GM21367 (cell line): ENCODE measurements around the gene GAK.
"Not testable (repeated sequence)": the region's sequence is repeated elsewhere in the genome, so short reads cannot be mapped to it uniquely, and the experiment has no call there.

Experiments used
- ATAC-seq: cut with Tn5 transposase; IDR thresholded peaks from one replicate; pipeline ENCODE4 v1.9.1; 2021; ENCODE audit not compliant: unreplicated experiment

GAK gene

DNA sequence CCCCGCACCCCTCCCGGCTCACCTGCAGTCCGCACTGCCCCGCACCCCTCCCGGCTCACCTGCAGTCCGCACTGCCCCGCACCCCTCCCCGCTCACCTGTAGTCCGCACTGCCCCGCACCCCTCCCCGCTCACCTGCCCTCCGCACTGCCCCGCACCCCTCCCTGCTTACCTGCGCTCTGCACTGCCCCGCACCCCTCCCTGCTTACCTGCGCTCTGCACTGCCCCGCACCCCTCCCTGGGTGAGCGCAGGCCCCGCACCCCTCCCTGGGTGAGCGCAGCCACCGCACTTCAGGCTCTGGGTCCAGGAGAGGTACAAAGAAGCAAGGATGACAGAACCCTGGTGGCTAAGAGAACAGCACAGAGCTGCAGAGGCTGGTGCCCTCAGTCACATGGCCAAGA lies 4.5 kb downstream of the GAK start:
- ATAC-seq: not testable (repeated sequence)

DNA sequence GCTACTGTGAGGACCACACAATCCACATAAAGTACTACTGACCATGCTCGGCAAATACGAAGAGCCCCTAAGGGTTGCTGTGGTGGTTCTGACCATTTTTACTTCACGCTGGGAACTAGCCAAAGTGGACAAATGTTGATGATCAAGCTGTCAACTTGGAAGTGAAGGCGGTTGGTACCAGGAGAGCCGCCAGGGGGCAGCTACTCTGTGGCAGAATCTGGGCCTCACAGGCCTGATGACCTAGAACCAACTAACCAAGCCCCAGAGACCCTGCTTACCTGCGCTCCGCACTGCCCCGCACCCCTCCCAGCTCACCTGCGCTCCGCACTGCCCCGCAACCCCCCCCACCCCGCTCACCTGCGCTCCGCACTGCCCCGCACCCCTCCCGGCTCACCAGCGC lies 5.6 kb downstream of the GAK start:
- no peak for ATAC-seq

DNA sequence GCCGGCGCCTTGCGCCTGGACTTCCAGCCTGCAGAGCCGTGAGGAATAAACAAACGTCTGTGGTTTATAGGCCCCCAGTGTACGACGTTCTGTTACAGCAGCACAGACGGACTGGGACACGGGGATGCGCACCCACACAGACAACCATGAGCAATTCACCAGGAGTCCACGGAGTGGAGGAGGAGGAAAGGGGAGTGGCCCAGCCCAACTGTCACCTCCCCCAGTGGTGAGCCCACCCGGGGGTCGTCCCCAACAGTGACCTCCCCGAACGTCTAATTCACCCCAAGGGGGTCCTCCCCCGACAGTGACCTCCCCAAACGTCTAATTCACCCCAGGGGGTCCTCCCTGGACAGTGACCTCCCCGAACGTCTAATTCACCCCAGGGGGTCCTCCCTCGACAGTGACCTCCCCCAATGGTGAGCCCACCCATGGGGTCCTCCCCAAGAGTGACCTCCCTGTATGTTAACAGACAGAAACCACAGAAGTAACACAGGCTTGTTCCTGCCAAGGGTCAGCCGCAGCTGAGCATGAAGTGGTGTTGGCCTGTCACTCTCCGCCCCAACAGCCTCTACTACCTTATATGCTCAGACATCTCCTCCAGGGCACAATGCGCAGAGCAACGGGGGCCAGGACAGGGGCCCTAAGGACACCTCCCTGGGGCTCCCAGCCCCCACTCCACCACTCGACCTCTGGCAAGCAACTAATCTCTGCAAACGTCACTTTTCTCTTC lies 6.2 kb downstream of the GAK start:
- no peak for ATAC-seq

DNA sequence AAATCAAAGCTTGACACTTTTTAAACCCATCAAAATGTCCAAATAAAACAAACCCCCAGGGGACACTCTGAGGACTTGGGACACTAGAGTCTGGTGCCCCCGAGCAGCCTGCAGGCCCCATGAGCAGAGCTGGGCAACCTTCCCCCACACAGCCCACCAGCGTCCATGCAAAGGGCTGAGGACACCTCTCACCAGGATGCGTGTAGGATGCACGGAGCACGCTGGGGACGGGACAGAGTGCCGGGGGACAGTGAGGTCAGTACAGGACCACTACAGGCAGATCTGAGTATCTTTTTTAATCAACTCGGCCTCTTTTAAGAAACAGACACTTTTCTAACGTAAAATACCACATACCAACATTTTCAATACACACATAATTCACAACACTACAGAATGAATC lies 6.9 kb downstream of the GAK start:
- no peak for ATAC-seq

DNA sequence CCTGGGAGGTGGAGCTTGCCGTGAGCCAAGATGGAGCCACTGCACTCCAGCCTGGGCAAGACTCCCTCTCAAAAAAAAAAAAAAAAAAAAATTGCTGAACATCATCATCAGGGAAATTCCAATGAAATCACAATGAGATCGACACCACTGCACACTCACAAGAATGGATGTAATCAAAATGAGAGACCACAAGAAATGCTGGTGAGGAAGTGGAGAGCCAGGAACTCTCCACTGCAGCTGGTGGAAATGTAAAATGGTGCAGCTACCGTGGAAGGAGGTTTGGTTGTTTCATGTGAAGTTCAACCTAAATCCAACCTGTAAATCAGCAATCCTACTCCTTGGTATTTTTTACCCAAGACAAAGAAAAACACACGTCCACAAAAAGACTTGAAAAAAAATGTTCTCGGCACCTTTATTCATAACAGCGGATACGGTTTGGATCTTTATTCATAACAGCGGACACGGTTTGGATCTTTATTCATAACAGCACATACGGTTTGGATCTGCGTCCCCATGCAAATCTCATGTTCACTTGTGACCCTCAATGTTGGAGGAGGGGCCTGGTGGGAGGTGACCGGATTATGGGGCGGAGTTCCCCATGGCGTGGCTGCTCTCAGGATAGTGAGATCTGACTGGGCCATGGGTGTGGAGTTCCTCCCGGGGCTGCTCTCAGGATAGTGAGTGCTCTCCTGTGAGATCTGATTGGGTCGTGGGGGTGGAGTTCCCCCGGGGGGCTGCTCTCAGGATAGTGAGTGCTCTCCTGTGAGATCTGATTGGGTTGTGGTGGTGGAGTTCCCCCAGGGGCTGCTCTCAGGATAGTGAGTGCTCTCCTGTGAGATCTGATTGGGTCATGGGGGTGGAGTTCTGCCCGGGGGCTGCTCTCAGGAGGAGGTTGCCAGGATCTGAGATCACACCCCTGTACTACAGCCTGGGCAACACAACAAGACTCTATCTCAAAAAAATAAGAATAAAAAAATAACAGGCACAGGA lies 7.7 kb downstream of the GAK start:
- no peak for ATAC-seq

DNA sequence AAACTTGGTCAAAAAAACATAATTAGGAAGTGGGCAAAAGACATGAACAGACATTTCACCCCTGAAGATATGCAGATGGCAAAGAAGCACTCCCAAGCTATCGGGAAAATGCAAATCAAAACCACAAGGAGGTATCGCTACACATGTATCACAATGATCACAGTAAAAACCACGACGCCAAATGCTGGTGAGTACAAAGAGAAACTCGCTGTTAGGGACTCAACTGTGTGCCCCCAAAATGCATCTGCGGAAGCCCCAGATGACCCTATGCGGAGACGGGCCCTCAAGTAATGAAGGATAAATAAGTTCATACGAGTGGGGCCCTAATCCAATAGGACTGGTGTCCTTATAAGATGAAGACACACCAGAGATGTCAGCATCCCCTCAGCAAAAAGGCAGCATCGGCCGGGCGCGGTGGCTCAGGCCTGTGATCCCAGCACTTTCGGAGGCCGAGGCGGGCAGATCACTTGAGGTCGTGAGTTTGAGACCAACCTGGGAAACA lies 10.2 kb downstream of the GAK start:
- ATAC-seq: no peak

DNA sequence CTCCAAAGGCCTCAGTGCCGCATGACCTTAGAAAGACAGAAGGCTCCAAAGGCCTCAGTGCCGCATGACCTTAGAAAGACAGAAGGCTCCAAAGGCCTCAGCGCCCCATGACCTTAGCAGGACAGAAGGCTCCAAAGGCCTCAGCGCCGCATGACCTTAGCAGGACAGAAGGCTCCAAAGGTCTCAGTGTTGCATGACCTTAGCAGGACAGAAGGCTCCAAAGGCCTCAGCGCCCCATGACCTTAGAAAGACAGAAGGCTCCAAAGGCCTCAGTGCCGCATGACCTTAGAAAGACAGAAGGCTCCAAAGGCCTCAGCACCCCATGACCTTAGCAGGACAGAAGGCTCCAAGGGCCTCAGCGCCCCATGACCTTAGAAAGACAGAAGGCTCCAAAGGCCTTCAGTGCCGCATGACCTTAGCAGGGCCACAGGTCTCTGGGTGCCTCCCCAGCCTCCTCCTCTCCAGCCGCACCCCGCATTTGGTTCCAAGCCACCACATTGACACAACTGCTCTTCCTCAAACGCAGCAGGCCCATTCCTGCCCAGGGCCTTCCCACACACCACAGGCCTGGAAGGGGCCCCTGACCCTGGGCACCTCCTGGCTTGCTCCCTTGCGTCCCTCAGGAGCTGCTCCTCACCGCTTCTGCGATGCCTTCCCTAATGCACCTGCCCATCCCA lies 13.0 kb downstream of the GAK start:
- not testable (repeated sequence) for ATAC-seq

DNA sequence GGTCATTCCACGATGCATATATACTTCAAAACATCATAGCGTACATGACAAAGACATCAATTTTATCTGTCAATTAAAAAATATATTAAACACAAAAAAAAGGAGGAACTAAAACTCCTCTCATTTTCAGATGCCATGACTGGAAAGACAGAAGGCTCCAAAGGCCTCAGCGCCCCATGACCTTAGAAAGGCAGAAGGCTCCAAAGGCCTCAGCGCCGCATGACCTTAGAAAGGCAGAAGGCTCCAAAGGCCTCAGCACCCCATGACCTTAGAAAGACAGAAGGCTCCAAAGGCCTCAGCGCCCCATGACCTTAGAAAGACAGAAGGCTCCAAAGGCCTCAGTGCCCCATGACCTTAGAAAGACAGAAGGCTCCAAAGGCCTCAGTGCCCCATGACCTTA lies 13.5 kb downstream of the GAK start:
- not testable (repeated sequence) for ATAC-seq

DNA sequence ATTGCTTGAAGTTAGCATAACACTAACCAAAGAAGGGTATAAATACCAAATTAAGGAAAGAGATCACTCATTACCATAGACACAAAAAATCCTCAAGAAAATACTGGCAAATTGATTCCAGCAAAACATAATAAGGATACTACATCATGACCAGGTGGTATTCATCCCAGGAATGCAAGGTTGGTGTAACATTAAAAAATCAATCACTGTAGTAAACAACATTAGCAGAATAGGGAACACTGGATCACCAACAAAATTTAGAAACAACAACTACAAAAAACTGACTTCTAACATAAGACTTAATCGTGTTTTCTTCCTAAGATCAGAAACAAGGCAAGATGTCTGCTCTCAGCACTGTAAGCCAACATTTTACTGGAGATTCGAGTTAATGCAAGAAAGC lies 14.1 kb downstream of the GAK start:
- ATAC-seq: no peak

DNA sequence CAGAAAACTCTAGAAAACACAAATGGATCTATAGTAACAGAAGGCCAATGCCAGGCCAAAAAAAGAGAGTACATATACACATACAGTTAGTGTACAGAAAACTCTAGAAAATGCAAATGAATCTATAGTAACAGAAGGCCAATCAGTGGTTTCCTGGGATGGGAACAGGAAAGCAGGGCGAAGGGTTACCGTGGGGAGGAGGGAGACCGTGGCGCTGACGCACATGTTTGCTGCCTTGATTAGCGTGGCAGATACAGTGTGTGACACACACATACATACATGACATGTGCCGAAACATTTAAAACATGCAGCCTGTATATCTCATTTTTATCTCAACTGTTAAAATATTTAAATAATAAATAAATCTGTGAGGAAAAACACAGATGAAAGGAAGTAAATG lies 14.7 kb downstream of the GAK start:
- ATAC-seq: no peak

DNA sequence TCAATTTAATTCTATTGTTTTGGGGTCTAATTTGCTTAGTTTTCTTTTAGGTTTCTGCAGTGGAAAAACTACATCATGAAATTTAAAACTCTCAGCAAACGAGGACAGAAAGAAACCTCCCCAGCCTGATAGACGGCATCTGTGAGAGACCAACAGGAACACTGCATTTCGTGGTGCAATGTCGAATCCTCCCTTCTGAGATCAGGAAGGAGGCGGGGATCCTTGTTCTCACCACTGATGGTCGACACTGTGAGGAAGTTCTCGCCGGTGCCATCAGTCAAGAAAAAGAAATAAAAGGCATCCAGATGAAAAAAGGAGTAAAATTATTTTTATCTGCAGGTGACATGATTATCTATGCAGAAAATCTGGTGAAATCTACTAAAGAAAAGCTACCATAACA lies 16.5 kb downstream of the GAK start:
- no peak for ATAC-seq

DNA sequence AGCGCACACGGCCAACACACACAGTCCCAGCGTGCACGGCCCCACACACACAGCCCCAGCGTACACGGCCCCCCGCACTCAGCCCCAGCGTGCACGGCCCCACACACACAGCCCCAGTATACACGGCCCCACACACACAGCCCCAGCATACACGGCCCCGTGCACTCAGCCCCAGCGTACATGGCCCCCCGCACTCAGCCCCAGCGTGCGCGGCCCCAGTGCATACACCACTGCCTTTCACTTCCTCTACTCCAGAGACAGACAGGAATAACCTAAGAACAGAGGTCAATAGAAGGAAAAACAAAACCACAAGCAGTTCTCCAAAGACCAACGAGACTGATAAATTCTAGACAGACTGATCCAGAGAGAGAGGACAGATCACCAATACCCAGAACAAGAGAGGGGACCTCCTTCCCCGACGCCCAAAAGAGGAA lies 17.1 kb downstream of the GAK start:
- ATAC-seq: no peak

DNA sequence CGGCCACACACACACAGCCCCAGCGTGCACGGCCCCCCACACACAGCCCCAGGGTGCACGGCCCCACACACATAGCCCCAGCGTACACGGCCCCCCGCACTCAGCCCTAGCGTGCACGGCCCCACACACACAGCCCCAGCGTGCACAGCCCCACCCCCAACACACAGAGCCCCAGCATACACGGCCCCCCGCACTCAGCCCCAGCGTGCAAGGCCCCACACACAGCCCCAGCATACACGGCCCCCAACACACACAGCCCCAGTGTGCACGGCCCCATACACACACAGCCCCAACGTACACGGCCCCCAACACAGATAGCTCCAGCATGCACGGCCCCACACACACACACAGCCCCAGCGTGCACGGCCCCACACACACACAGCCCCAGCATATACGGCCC lies 17.6 kb downstream of the GAK start:
- no peak for ATAC-seq

DNA sequence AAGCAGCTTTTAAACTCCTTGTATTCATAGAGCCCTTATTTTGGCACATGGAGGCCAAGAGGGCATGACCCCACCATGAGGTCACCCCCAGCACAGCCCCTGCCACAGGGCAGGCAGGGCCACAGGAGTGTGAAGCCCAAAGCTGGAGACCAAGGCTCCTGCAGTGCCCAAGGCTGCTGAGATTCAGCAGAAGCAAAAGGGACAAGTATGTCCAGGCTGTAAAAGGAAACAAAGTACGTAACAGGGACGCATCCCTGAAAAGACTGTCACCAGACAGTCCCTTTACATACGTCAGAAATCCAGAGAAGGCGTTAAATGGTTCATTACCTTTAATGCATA lies 18.9 kb downstream of the GAK start:
- ATAC-seq: no peak

DNA sequence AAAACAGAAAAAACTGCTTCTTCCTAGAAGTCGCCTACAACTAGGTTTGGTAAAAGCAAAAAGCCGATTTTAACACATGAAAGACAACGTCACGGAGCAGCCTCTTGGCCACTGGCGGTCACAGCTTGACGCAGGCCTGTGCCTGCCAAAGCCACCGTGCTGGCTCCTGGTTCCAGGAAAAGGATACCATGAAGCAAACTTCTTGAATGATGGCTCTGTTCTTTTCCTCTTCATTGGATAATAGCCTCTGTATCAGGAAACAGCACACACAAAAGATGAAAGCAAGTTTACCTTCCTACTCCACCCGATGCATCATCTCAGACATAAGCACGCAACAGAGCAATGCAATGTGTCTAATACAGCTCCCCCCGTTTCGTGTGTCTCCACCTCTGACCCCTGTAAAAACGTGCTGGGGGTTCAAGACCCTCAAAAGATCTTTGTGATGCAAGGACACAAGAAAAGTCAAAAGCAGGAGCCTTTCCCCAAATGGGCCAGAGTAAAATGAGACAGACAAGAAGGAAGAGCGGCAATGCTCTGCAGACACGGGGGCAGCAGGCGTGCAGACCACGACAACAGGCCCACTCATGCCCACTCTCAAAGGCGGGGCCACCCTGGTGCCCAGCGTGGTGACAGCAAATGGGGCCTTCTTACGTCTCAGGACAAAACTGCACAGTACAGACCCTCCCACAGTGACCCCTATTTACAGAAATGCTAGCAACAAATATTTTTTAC lies 19.4 kb downstream of the GAK start:
- no peak for ATAC-seq

DNA sequence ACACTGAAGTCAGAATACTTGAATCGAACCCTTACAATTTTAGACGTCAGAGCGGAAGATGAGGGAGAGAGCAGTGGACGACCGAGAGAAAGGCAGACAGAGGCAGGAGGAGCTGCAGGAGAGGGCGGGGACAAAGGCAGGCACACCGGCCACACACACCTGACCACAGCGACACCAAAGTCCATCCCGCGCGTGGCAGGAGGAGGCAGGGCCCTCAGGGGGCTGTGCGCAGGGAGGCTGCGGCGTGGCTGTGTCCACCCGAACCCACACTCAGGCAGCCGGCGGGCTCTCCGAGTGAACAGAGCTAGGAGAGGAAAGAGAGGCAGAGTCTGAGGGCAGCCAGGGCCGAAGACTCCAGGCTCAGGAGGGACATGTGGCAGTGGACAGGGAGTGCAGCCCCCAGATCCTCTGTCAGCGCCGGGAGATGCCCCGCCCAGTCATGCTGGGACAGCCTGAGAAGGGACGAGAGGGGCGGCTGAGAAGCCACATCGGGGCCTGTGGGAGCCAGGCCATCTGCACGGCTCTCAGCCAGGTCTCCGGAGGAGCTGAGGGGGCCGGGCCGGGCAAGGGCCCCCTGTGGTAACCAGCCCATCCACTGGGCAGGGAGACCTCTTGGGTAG lies 20.1 kb downstream of the GAK start:
- ATAC-seq: no peak

DNA sequence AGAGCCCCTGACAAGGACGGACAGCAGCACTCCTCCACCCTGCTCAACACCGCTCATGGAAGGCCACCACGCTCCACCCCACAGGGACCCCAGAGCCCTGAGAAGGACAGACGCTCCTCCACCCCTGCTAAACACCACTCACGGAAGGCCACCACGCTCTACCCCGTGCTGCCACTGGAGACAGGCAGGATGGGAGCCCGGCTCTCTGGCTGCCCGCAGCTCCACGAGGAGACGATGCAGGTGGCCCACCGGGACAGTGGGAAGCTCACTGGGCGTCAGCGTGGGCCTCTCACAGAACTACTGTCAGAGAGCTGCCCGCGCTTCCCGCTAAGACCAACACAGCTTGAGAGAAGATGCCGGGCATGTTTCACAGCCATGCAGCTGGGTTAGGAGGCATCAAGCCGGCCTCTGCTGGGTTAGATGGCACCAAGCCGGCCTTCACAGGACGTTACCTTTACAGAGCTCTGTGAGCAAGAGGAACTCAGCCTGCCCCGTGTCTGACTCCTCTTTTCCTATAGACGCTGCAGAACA lies 20.8 kb downstream of the GAK start:
- ATAC-seq: no peak

DNA sequence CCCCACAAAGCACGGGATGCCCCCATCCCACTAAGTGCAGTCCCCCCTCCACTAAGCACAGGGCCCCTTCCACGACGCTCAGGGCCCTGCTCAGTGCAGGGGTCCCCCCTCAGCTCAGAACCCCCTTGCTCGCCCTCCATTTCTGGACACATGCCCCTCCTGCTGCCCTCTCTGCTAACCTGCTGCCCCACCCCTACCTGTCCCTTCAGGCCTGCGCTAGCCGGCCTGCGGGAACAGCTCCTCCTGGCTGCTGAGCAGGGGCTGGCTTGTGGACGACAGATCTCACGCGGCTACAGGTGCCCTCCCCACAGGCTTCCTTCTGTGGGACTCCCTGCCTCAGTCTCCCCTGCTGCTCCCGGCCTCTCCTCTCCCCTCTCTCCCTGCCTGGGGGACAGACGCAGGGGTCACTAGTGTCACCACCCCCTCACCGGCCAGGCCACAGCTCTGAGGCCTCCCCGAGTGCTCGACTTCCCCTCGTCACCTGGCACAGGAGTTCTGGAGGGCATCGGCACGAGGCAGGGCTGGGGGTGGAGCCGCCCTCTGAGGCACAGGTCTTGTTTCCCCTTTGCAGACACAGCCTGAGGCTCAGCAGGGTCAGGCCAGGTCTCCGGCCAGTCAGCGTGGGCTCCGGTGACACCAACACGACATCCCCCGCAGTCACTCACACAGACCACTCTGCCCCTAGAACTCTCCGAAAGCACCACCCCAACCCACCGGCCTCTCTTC lies 21.6 kb downstream of the GAK start:
- no peak for ATAC-seq

DNA sequence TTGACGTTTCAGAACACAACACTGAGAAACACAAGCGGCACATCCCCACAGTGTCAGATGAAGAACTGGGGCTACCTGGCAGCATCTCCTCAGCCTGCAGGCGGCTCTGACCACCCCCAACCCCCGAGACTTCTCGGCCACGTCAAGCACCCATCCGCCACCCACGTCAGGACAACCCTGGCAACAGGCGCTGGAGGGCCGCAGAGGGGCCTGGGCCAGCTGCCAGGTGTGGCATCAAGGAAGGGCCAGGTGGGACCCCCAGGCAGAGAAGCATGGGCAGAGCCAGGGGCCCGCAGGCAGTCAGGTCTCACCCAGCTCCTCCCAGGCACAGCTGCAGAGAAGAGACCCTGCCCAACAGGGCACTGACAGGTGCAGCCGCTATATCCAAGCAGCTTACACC lies 22.3 kb downstream of the GAK start:
- ATAC-seq: no peak
